Measurements from ENCODE around the gene TNIK.

DNA sequence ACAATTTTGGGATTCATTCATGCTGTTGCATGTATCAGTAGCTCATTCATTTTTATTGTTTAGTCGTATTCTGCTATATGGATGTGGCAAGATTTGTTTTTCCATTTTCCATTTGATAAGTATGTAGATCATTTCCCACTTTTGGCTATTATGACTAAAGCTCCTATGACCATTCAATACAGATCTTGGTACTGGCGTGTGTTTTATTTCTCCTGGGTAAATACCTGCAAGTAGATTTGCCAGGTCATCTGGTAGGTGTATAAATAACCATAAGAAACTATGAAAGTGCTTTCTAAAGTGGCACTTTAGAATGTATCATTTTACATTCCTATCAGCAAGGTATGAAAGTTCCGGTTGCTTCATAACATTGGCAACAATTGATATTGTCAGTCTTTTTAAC lies 124.6 kb downstream of the TNIK start:
- TF ChIP-seq RAD21 (IDR thresholded peaks at IDR 0.05; ENCODE audit: low read length) (no peak), CEBPB (IDR thresholded peaks at IDR 0.05; ENCODE audit: low read depth, low read length) (no peak), RCOR1 (IDR thresholded peaks at IDR 0.05; ENCODE audit: insufficient replicate concordance, low read length) (no peak), MAFK (IDR thresholded peaks at IDR 0.05; ENCODE audit: low read depth, low read length) (no peak), MAZ (IDR thresholded peaks at IDR 0.05; ENCODE audit: borderline replicate concordance, low read depth, low read length) (no peak), POLR2A (IDR thresholded peaks at IDR 0.05; ENCODE audit: low read depth, low read length) (no peak), SMC3 (IDR thresholded peaks at IDR 0.05; ENCODE audit: low read depth, low read length) (no peak)
- TF ChIP-seq, protein P1, sequence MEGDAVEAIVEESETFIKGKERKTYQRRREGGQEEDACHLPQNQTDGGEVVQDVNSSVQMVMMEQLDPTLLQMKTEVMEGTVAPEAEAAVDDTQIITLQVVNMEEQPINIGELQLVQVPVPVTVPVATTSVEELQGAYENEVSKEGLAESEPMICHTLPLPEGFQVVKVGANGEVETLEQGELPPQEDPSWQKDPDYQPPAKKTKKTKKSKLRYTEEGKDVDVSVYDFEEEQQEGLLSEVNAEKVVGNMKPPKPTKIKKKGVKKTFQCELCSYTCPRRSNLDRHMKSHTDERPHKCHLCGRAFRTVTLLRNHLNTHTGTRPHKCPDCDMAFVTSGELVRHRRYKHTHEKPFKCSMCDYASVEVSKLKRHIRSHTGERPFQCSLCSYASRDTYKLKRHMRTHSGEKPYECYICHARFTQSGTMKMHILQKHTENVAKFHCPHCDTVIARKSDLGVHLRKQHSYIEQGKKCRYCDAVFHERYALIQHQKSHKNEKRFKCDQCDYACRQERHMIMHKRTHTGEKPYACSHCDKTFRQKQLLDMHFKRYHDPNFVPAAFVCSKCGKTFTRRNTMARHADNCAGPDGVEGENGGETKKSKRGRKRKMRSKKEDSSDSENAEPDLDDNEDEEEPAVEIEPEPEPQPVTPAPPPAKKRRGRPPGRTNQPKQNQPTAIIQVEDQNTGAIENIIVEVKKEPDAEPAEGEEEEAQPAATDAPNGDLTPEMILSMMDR (conservative IDR thresholded peaks at IDR 0.05; ENCODE audit: low read depth, low read length): no peak
- TF ChIP-seq, protein P2, sequence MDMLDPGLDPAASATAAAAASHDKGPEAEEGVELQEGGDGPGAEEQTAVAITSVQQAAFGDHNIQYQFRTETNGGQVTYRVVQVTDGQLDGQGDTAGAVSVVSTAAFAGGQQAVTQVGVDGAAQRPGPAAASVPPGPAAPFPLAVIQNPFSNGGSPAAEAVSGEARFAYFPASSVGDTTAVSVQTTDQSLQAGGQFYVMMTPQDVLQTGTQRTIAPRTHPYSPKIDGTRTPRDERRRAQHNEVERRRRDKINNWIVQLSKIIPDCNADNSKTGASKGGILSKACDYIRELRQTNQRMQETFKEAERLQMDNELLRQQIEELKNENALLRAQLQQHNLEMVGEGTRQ (IDR thresholded peaks at IDR 0.05; ENCODE audit: low read depth, low read length): no peak

All from IMR-90 (cell line).